A549 (cell line): ENCODE measurements around the gene RFESD. TPM values are rescaled to one million over a fixed set of nuclear protein-coding genes. Genes with fewer than 3 reads are reported as not detected.

ENCODE experiments used
- ATAC-seq, 2 experiments: fragments of 200-7000 bp in 1 of 2; fragments of >200 bp in 1 of 2; cut with Nextera tagmentation in 1 of 2; cut with Tn5 transposase in 1 of 2; 3 replicates each; pipeline versions ENCODE4 v1.8.0 to v1.9.1; 2018 to 2020; ENCODE audit warnings: mild to moderate bottlenecking in 1 of 2, moderate library complexity in 1 of 2
- CTCF ChIA-PET: fragments of 300-600 bp; sonication (Branson Sonifier 250); formaldehyde crosslinking; extraction: SDS; loops from one replicate; lab custom pipeline; 2021; ENCODE audit warnings: antibody characterized with exemption, inconsistent platforms; lab: Yijun Ruan, JAX
- POLR2A ChIA-PET: fragments of 350-600 bp; formaldehyde crosslinking; extraction: SDS; loops from one replicate; lab custom pipeline; 2021; ENCODE audit warnings: antibody characterized with exemption, inconsistent platforms; lab: Yijun Ruan, JAX
- DNase-seq, 2 experiments: peaks; one replicate each; pipeline versions ENCODE4 v3.0.0 to v3.0.0-alpha.2; 2011 to 2016; ENCODE audit warnings: low read depth in 1 of 2, low spot score in 1 of 2
- FAIRE-seq: peaks from 2 replicates; lab custom pipeline; 2011; peaks lifted over from hg19 to GRCh38; lab: Jason Lieb, UNC
- H3K27ac ChIP-seq, 2 experiments: fragments of >200 bp; sonication (Bioruptor Twin); formaldehyde crosslinking; 3 replicates each; pipeline ENCODE4 v1.5.1; 2016 to 2017
- H3K4me1 ChIP-seq: fragments of >200 bp; sonication (Bioruptor Twin); formaldehyde crosslinking; 3 replicates; pipeline ENCODE4 v1.6.1; 2016
- H3K4me2 ChIP-seq: fragments of >200 bp; sonication (Bioruptor Twin); formaldehyde crosslinking; 3 replicates; pipeline ENCODE4 v1.6.1; 2016
- H3K4me3 ChIP-seq: fragments of >200 bp; sonication (Bioruptor Twin); formaldehyde crosslinking; 3 replicates; pipeline ENCODE4 v1.5.1; 2016
- H3K9me3 ChIP-seq: fragments of >200 bp; sonication (Bioruptor Twin); formaldehyde crosslinking; 3 replicates; pipeline ENCODE4 v1.6.1; 2016
- CBX2 ChIP-seq: fragments of 200-600 bp; sonication (generic); IDR thresholded peaks from 2 replicates; pipeline ENCODE4 v1.6.1; 2016; ENCODE audit warnings: low read depth, mild to moderate bottlenecking, borderline replicate concordance
- CHD2 ChIP-seq: fragments of 150-350 bp; IDR thresholded peaks from 2 replicates; pipeline ENCODE4 v1.6.1; 2014; ENCODE audit warnings: low read length; ENCODE audit not compliant: partially characterized antibody
- FOSL2 ChIP-seq, 2 experiments: fragments of 450-650 bp in 1 of 2; fragments of >200 bp in 1 of 2; sonication (Bioruptor Twin) in 1 of 2; formaldehyde crosslinking; IDR thresholded peaks; 2 replicates each; pipeline versions ENCODE4 v1.5.0 to v1.6.1; 2016 to 2020; ENCODE audit warnings: mild to moderate bottlenecking in 1 of 2, moderate library complexity in 1 of 2
- FOXS1 ChIP-seq: fragments of 250-450 bp; sonication (Bioruptor Pico); IDR thresholded peaks from 2 replicates; pipeline ENCODE4 v1.5.0; 2020; ENCODE audit warnings: mild to moderate bottlenecking, moderate library complexity
- GATA3 ChIP-seq: IDR thresholded peaks from 2 replicates; pipeline ENCODE4 v1.6.1; 2012; ENCODE audit warnings: borderline replicate concordance
- HEYL ChIP-seq: fragments of 250-450 bp; sonication (Bioruptor Pico); IDR thresholded peaks from 2 replicates; pipeline ENCODE4 v1.8.0; 2021; ENCODE audit warnings: mild to moderate bottlenecking, moderate library complexity
- HOXB13 ChIP-seq: fragments of 250-450 bp; sonication (Bioruptor Pico); IDR thresholded peaks from 2 replicates; pipeline ENCODE4 v1.5.0; 2020; ENCODE audit warnings: low read depth, mild to moderate bottlenecking, moderate library complexity
- HOXB5 ChIP-seq: fragments of 250-450 bp; sonication (Bioruptor Pico); IDR thresholded peaks from 2 replicates; pipeline ENCODE4 v1.5.0; 2020; ENCODE audit warnings: mild to moderate bottlenecking, moderate library complexity
- JUN ChIP-seq, 2 experiments: fragments of >200 bp; sonication (Bioruptor Twin); formaldehyde crosslinking; IDR thresholded peaks; 2 replicates in 1 of 2; 3 replicates in 1 of 2; pipeline ENCODE4 v1.6.1; 2016 to 2017
- KDM1A ChIP-seq: fragments of 200-600 bp; sonication (generic); IDR thresholded peaks from 2 replicates; pipeline ENCODE4 v1.6.1; 2016; ENCODE audit warnings: low read depth, mild to moderate bottlenecking
- KDM5A ChIP-seq: fragments of 200-600 bp; sonication (generic); IDR thresholded peaks from 2 replicates; pipeline ENCODE4 v1.6.1; 2016; ENCODE audit warnings: antibody characterized with exemption, mild to moderate bottlenecking
- MAFK ChIP-seq: fragments of 450-650 bp; IDR thresholded peaks from 2 replicates; pipeline ENCODE4 v1.6.1; 2014; ENCODE audit not compliant: partially characterized antibody
- POLR2AphosphoS2 ChIP-seq: conservative IDR thresholded peaks from 2 replicates; pipeline ENCODE4 v1.6.1; 2012; ENCODE audit warnings: low read length, improper control_type of control experiment, inconsistent platforms
- RARB ChIP-seq: fragments of 250-450 bp; sonication (Bioruptor Pico); IDR thresholded peaks from 2 replicates; pipeline ENCODE4 v1.8.0; 2021; ENCODE audit warnings: mild to moderate bottlenecking, moderate library complexity
- RCOR1 ChIP-seq: fragments of 150-350 bp; IDR thresholded peaks from 2 replicates; pipeline ENCODE4 v1.6.1; 2014; ENCODE audit warnings: antibody characterized with exemption, low read length, low read depth
- RFX5 ChIP-seq: fragments of 450-650 bp; IDR thresholded peaks from 2 replicates; pipeline ENCODE4 v1.7.1; 2014; ENCODE audit warnings: antibody characterized with exemption, mild to moderate bottlenecking, moderate library complexity
- RNF2 ChIP-seq: fragments of 200-600 bp; sonication (generic); IDR thresholded peaks from 2 replicates; pipeline ENCODE4 v1.6.1; 2016; ENCODE audit warnings: low read depth, mild to moderate bottlenecking, antibody characterized with exemption, moderate library complexity, borderline replicate concordance
- TP53 ChIP-seq: fragments of 250-450 bp; sonication (Bioruptor Pico); IDR thresholded peaks from 2 replicates; pipeline ENCODE4 v1.5.0; 2021; ENCODE audit warnings: mild to moderate bottlenecking, moderate library complexity
- ZSCAN20 ChIP-seq: fragments of 250-450 bp; sonication (Bioruptor Pico); IDR thresholded peaks from 2 replicates; pipeline ENCODE4 v1.8.0; 2022; ENCODE audit warnings: mild to moderate bottlenecking, moderate library complexity
- WGBS: methylation state at CpG from one replicate; pipeline ENCODE4 v1.1.6; 2017; ENCODE audit errors: missing lambda C conversion rate; 5-methylcytosine and 5-hydroxymethylcytosine counted together
- polyA plus RNA-seq, 4 experiments: library from polyadenylated mRNA; depleted of rRNA in 3 of 4; stranded (reverse); fragments of >200 nt; fragmentation: RNase III in 1 of 4; extraction: RNeasy Plus Mini Kit Qiagen cat#74134 plus additional on column Dnase treatment in 1 of 4; gene quantifications; 2 replicates in 3 of 4; 3 replicates in 1 of 4; pipeline ENCODE4 v1.2.3, GENCODE V29; 2011 to 2017
- TF ChIP-seq, protein P1 (sequence below): IDR thresholded peaks from 2 replicates; pipeline ENCODE4 v1.6.1; 2012; ENCODE audit warnings: low read depth, borderline replicate concordance
- TF ChIP-seq, protein P2 (sequence below): fragments of 150-350 bp; IDR thresholded peaks from 2 replicates; pipeline ENCODE4 v1.6.1; 2014; ENCODE audit warnings: low read depth, mild to moderate bottlenecking, low read length
- TF ChIP-seq, protein P3 (sequence below): fragments of 250-450 bp; sonication (Bioruptor Pico); IDR thresholded peaks from 2 replicates; pipeline ENCODE4 v1.5.0; 2020; ENCODE audit warnings: low read depth, mild to moderate bottlenecking, moderate library complexity
- TF ChIP-seq, protein P4 (sequence below): IDR thresholded peaks from 2 replicates; pipeline ENCODE4 v1.6.1; 2012

RFESD gene
- polyA plus RNA-seq, 2 of the 4 experiments (the other 2 are of a cell fraction): 1.6 to 5.4 TPM

DNA sequence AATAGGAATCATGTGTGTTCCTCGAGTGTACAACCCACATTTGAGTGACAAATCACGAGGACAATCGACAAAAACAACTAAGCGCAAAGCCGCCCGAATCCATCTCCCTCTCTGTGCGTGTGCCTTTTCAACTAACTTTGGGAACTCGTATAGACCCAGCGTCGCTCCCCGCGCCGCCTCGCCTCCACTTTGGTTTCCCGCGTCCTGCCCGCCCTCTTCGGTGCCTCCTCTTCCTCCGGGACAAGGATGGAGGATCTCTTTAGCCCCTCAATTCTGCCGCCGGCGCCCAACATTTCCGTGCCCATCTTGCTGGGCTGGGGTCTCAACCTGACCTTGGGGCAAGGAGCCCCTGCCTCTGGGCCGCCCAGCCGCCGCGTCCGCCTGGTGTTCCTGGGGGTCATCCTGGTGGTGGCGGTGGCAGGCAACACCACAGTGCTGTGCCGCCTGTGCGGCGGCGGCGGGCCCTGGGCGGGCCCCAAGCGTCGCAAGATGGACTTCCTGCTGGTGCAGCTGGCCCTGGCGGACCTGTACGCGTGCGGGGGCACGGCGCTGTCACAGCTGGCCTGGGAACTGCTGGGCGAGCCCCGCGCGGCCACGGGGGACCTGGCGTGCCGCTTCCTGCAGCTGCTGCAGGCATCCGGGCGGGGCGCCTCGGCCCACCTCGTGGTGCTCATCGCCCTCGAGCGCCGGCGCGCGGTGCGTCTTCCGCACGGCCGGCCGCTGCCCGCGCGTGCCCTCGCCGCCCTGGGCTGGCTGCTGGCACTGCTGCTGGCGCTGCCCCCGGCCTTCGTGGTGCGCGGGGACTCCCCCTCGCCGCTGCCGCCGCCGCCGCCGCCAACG is 26.3 kb upstream of the RFESD start, which contains the start of gene GPR150 (continued):
- TF ChIP-seq, protein P1, sequence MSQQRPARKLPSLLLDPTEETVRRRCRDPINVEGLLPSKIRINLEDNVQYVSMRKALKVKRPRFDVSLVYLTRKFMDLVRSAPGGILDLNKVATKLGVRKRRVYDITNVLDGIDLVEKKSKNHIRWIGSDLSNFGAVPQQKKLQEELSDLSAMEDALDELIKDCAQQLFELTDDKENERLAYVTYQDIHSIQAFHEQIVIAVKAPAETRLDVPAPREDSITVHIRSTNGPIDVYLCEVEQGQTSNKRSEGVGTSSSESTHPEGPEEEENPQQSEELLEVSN: peak; percentile 78
- TF ChIP-seq FOXS1 (CRISPR knock-in tag): no peak
- peak; percentile 62; the same call in 1 of the 2 replicates for TF ChIP-seq HOXB5

DNA sequence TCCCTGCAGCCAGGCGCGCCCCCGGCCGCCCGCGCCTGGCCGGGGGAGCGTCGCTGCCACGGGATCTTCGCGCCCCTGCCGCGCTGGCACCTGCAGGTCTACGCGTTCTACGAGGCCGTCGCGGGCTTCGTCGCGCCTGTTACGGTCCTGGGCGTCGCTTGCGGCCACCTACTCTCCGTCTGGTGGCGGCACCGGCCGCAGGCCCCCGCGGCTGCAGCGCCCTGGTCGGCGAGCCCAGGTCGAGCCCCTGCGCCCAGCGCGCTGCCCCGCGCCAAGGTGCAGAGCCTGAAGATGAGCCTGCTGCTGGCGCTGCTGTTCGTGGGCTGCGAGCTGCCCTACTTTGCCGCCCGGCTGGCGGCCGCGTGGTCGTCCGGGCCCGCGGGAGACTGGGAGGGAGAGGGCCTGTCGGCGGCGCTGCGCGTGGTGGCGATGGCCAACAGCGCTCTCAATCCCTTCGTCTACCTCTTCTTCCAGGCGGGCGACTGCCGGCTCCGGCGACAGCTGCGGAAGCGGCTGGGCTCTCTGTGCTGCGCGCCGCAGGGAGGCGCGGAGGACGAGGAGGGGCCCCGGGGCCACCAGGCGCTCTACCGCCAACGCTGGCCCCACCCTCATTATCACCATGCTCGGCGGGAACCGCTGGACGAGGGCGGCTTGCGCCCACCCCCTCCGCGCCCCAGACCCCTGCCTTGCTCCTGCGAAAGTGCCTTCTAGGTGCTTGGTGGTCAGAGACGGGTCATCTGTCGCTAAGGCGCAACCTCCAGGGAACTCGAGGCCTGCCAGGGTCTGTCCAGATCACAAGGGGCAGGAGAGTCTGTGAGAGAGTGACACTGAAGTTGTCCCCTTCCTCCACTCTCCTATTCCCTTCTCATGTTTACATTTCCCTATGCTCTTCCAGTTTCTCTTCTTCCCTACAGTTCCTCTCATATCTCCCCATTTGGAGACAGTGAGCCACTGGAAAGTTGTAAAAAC is 25.4 kb upstream of the RFESD start:
- CTCF ChIA-PET: no interaction called here
- POLR2A ChIA-PET: no interaction called here
- 0 out of 3 replicates have a peak, but pooled peaks cover 4% of the 10 kb centered on the region for H3K4me1 ChIP-seq
- peak overlapping the region; percentile 56 for H3K4me3 ChIP-seq
- H3K9me3 ChIP-seq: no peaks in the 10 kb centered on the region
- DNase-seq: peak; percentile 7 to 16
- peak; percentile 32 to 41 for ATAC-seq
- H3K27ac ChIP-seq: peak overlapping the region; percentile 69 to 87
- FAIRE-seq: no peak
- no peak for TF ChIP-seq TP53 (CRISPR knock-in tag)
- no peak for TF ChIP-seq HEYL (CRISPR knock-in tag)
- peak; percentile 72; the same call in 1 of the 2 replicates for TF ChIP-seq RFX5
- TF ChIP-seq KDM1A: no peak
- TF ChIP-seq RARB (CRISPR knock-in tag): no peak
- TF ChIP-seq HOXB13 (CRISPR knock-in tag): no peak
- no peak for TF ChIP-seq ZSCAN20 (CRISPR knock-in tag)
- TF ChIP-seq, protein P1: peak; percentile 46
- no peak for TF ChIP-seq RCOR1
- no peak for TF ChIP-seq GATA3
- TF ChIP-seq, protein P2, sequence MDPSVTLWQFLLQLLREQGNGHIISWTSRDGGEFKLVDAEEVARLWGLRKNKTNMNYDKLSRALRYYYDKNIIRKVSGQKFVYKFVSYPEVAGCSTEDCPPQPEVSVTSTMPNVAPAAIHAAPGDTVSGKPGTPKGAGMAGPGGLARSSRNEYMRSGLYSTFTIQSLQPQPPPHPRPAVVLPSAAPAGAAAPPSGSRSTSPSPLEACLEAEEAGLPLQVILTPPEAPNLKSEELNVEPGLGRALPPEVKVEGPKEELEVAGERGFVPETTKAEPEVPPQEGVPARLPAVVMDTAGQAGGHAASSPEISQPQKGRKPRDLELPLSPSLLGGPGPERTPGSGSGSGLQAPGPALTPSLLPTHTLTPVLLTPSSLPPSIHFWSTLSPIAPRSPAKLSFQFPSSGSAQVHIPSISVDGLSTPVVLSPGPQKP: no peak
- no peak for TF ChIP-seq MAFK
- no peak for TF ChIP-seq KDM5A
- no peak for TF ChIP-seq FOSL2 (IDR thresholded peaks at IDR 0.05)
- no peak for TF ChIP-seq FOSL2 (CRISPR knock-in tag; IDR thresholded peaks at IDR 0.05)
- no peak for TF ChIP-seq POLR2AphosphoS2
- no peak for TF ChIP-seq CBX2
- TF ChIP-seq, protein P3, sequence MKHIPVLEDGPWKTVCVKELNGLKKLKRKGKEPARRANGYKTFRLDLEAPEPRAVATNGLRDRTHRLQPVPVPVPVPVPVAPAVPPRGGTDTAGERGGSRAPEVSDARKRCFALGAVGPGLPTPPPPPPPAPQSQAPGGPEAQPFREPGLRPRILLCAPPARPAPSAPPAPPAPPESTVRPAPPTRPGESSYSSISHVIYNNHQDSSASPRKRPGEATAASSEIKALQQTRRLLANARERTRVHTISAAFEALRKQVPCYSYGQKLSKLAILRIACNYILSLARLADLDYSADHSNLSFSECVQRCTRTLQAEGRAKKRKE (CRISPR knock-in tag): no peak
- TF ChIP-seq CHD2: no peak
- TF ChIP-seq JUN (IDR thresholded peaks at IDR 0.05): no peak
- TF ChIP-seq, protein P4, sequence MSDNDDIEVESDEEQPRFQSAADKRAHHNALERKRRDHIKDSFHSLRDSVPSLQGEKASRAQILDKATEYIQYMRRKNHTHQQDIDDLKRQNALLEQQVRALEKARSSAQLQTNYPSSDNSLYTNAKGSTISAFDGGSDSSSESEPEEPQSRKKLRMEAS: peak; percentile 26; the same call in 1 of the 2 replicates
- no peak for TF ChIP-seq RNF2
- peak overlapping the region; percentile 97 for H3K4me2 ChIP-seq
- WGBS: 34% methylated on average over 44 of the region's 92 CpGs
